Neural crest cell (in vitro differentiated cells): ENCODE measurements around the gene AANAT. TPM values are rescaled to one million over a fixed set of nuclear protein-coding genes. Genes with fewer than 3 reads are reported as not detected.

Source experiments
- DNase-seq: peaks from one replicate; pipeline ENCODE4 v3.0.0; 2021; ENCODE audit warnings: low read depth, mixed read lengths, low spot score
- H3K27ac Mint-ChIP-seq: one replicate; pipeline ENCODE4 v1.8.0; 2021; ENCODE audit warnings: mild to moderate bottlenecking, mixed read lengths; ENCODE audit not compliant: unreplicated experiment
- H3K27me3 Mint-ChIP-seq: 2 replicates; pipeline ENCODE4 v1.8.0; 2021; ENCODE audit warnings: low read depth, mild to moderate bottlenecking, mixed read lengths
- H3K36me3 Mint-ChIP-seq: 2 replicates; pipeline ENCODE4 v1.8.0; 2021; ENCODE audit warnings: low read depth, mild to moderate bottlenecking, mixed read lengths
- H3K4me1 Mint-ChIP-seq: 2 replicates; pipeline ENCODE4 v1.8.0; 2021; ENCODE audit warnings: mixed read lengths
- H3K4me3 Mint-ChIP-seq: one replicate; pipeline ENCODE4 v1.8.0; 2021; ENCODE audit warnings: mild to moderate bottlenecking, mixed read lengths
- H3K9me3 Mint-ChIP-seq: 2 replicates; pipeline ENCODE4 v1.8.0; 2021; ENCODE audit warnings: mixed read lengths
- CTCF ChIP-seq: fragments of 200-600 bp; sonication (generic); conservative IDR thresholded peaks from 2 replicates; pipeline ENCODE4 v1.5.0; 2021; ENCODE audit warnings: antibody characterized with exemption, mild to moderate bottlenecking
- total RNA-seq: library from RNA; stranded (reverse); gene quantifications from 2 replicates; pipeline ENCODE4 v1.2.1, GENCODE V29; 2021

AANAT gene
- total RNA-seq, 1 donor from 2014 or later, result not detected

GRCh38 chr17:76474894-76475293 is 7.5 kb downstream of the AANAT start:
- no peak overlapping the region for H3K27ac Mint-ChIP-seq
- no peaks in the 10 kb centered on the region for H3K9me3 Mint-ChIP-seq
- H3K36me3 Mint-ChIP-seq, result no peaks in the 10 kb centered on the region
- TF ChIP-seq CTCF, result no peak
- H3K4me1 Mint-ChIP-seq, result no peaks in the 10 kb centered on the region
- no peak for DNase-seq
- no peaks in the 10 kb centered on the region for H3K27me3 Mint-ChIP-seq
- no peak overlapping the region for H3K4me3 Mint-ChIP-seq

- Mint-ChIP-seq H3K4me3 (no peak overlapping the region), H3K36me3 (no peaks in the 10 kb centered on the region), H3K4me1 (no peaks in the 10 kb centered on the region), H3K27ac (no peak overlapping the region), H3K9me3 (no peaks in the 10 kb centered on the region), H3K27me3 (no peaks in the 10 kb centered on the region)
- no peak for TF ChIP-seq CTCF
- DNase-seq, result no peak
Measured at GRCh38 chr17:76475302-76475701, 7.9 kb downstream of the AANAT start.

- no peak for TF ChIP-seq CTCF
- no peak overlapping the region for H3K4me3 Mint-ChIP-seq
- no peak for DNase-seq
- no peak overlapping the region for H3K27ac Mint-ChIP-seq
- no peaks in the 10 kb centered on the region for H3K9me3 Mint-ChIP-seq
- H3K27me3 Mint-ChIP-seq, result no peaks in the 10 kb centered on the region
- peaks cover 6% of the 10 kb centered on the region for H3K4me1 Mint-ChIP-seq
- H3K36me3 Mint-ChIP-seq, result no peaks in the 10 kb centered on the region
Measured at GRCh38 chr17:76476736-76477135, 9.3 kb downstream of the AANAT start.

- Mint-ChIP-seq H3K4me1 (peaks cover 11% of the 10 kb centered on the region), H3K9me3 (no peaks in the 10 kb centered on the region), H3K27ac (no peak overlapping the region), H3K36me3 (no peaks in the 10 kb centered on the region), H3K4me3 (no peak overlapping the region), H3K27me3 (no peaks in the 10 kb centered on the region)
- no peak for TF ChIP-seq CTCF
- DNase-seq, result no peak
Measured at GRCh38 chr17:76477576-76477975, 10.2 kb downstream of the AANAT start.

- no peak for TF ChIP-seq CTCF
- Mint-ChIP-seq H3K4me3 (no peak overlapping the region), H3K27ac (no peak overlapping the region), H3K9me3 (no peaks in the 10 kb centered on the region), H3K36me3 (no peaks in the 10 kb centered on the region), H3K27me3 (no peaks in the 10 kb centered on the region), H3K4me1 (peaks cover 11% of the 10 kb centered on the region)
- DNase-seq, result no peak
Measured at GRCh38 chr17:76478097-76478496, 10.7 kb downstream of the AANAT start.
